DMS79 treated with DMSO at 0.1 percent for 48 hours (cell line): ENCODE data around the gene TOP1.

Experiments
- DNase-seq: peaks from one replicate; lab custom pipeline; 2025; lab: John Stamatoyannopoulos, UW

The TOP1 gene

GRCh38 chr20:41058674-41059635, 30.3 kb downstream of the TOP1 start:
- no peak for DNase-seq

- DNase-seq, result no peak
These were observed 32.5 kb downstream of the TOP1 start for GRCh38 chr20:41061155-41061554.

GRCh38 chr20:41063442-41063841, 34.8 kb downstream of the TOP1 start:
- no peak for DNase-seq

- DNase-seq, result no peak
These were observed 35.8 kb downstream of the TOP1 start for GRCh38 chr20:41064377-41064776.

- no peak for DNase-seq
These were observed 37.1 kb downstream of the TOP1 start for GRCh38 chr20:41065716-41066115.

- no peak for DNase-seq
These were observed 40.2 kb downstream of the TOP1 start for GRCh38 chr20:41068806-41069205.

- DNase-seq, result no peak
These were observed 43.7 kb downstream of the TOP1 start for GRCh38 chr20:41072190-41072863.

GRCh38 chr20:41072915-41073314, 44.3 kb downstream of the TOP1 start:
- DNase-seq, result no peak

- no peak for DNase-seq
These were observed 45.8 kb downstream of the TOP1 start for GRCh38 chr20:41074441-41074840.

- DNase-seq, result no peak
These were observed 48.2 kb downstream of the TOP1 start for GRCh38 chr20:41076776-41077175.

- DNase-seq, result no peak
These were observed 49.7 kb downstream of the TOP1 start for GRCh38 chr20:41078329-41078728.

- DNase-seq, result no peak
These were observed 50.4 kb downstream of the TOP1 start for GRCh38 chr20:41079066-41079465.

- no peak for DNase-seq
These were observed 52.2 kb downstream of the TOP1 start for GRCh38 chr20:41080866-41081265.

GRCh38 chr20:41081276-41081814, 52.7 kb downstream of the TOP1 start:
- DNase-seq, result no peak

- no peak for DNase-seq
These were observed 53.7 kb downstream of the TOP1 start for GRCh38 chr20:41082306-41082705.

- DNase-seq, result no peak
These were observed 57.0 kb downstream of the TOP1 start for GRCh38 chr20:41085606-41086005.

- peak; percentile 86 for DNase-seq
These were observed 58.0 kb downstream of the TOP1 start for GRCh38 chr20:41086402-41087324.

- no peak for DNase-seq
These were observed 58.7 kb downstream of the TOP1 start for GRCh38 chr20:41087325-41087685.

- DNase-seq, result peak; percentile 29
These were observed 59.2 kb downstream of the TOP1 start for GRCh38 chr20:41087777-41088176.

GRCh38 chr20:41089555-41089954, 60.9 kb downstream of the TOP1 start:
- DNase-seq, result no peak

- no peak for DNase-seq
These were observed 63.3 kb downstream of the TOP1 start for GRCh38 chr20:41091927-41092326.
